Neutrophil (primary cell): ENCODE measurements around the gene ARVCF.

Source experiments
- H3K27ac ChIP-seq: fragments of 200-600 bp; sonication (generic); 2 replicates; pipeline ENCODE4 v1.5.1; 2016; ENCODE audit warnings: mild to moderate bottlenecking, moderate library complexity
- H3K27me3 ChIP-seq: fragments of 200-600 bp; sonication (generic); 2 replicates; pipeline ENCODE4 v1.6.0; 2016; ENCODE audit warnings: mild to moderate bottlenecking
- H3K36me3 ChIP-seq: fragments of 200-600 bp; sonication (generic); 2 replicates; pipeline ENCODE4 v1.5.1; 2017
- H3K4me1 ChIP-seq, 2 experiments: fragments of 200-600 bp in 1 of 2; sonication (generic) in 1 of 2; 1 replicate in 1 of 2; 2 replicates in 1 of 2; pipeline versions ENCODE4 v1.5.1 to v1.6.1; 2013 to 2016; ENCODE audit warnings: low read depth in 1 of 2, low read length in 1 of 2, mild to moderate bottlenecking in 1 of 2, moderate library complexity in 1 of 2; ENCODE audit not compliant: control insufficient read depth in 1 of 2, insufficient read depth in 1 of 2
- H3K4me3 ChIP-seq, 2 experiments: fragments of 200-600 bp in 1 of 2; sonication (generic) in 1 of 2; 1 replicate in 1 of 2; 2 replicates in 1 of 2; pipeline ENCODE4 v1.5.1; 2013 to 2016; ENCODE audit warnings: low read depth in 1 of 2, low read length in 1 of 2, mild to moderate bottlenecking in 1 of 2, moderate library complexity in 1 of 2
- H3K9me3 ChIP-seq: fragments of 200-600 bp; sonication (generic); 2 replicates; pipeline ENCODE4 v1.5.1; 2016
- TF ChIP-seq, protein P1 (sequence below): fragments of 200-600 bp; sonication (generic); IDR thresholded peaks from 2 replicates; pipeline ENCODE4 v1.5.1; 2016; ENCODE audit warnings: antibody characterized with exemption

The ARVCF gene

DNA sequence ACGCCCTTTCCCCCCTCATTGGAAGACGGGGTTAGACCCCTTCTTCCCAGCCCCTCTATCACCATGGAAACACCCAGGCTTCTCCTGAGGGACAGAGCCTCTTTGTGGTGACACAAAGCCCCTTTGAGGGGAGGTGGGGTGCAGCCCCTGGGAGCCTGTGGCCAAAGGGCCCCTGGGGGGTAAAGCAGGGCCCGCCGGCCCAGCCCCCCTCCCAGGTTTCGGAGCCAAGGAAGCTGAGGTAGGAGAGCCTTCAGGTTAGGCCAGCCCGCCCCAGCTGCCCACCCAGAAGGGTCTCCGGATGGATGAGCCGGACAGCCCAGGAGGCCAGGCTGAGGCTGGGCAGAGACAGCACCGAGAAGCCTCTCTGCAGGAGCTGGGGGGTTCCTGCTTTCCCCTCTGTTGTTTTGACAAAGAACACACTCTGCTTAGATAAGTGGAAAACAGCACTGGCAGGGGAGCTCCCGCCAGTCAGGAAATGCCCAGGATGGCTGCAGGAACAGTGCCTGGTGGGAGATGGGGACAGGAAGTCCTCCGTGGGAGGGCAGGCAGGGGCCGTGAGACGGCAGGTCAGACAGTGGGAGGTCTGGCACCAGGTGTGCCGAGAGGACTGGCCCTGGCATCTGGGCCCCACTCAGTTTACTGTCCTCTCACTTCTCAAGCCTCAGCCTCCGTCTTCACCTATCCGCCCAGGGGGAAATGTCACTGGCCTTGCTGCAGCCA, 18.2 kb downstream of the ARVCF start:
- Histone ChIP-seq H3K4me1 (no peaks in the 10 kb centered on the region), H3K9me3 (no peaks in the 10 kb centered on the region), H3K4me3 (no peak overlapping the region), H3K27me3 (peaks cover 23% of the 10 kb centered on the region), H3K36me3 (no peaks in the 10 kb centered on the region), H3K27ac (no peak overlapping the region)
- TF ChIP-seq, protein P1, sequence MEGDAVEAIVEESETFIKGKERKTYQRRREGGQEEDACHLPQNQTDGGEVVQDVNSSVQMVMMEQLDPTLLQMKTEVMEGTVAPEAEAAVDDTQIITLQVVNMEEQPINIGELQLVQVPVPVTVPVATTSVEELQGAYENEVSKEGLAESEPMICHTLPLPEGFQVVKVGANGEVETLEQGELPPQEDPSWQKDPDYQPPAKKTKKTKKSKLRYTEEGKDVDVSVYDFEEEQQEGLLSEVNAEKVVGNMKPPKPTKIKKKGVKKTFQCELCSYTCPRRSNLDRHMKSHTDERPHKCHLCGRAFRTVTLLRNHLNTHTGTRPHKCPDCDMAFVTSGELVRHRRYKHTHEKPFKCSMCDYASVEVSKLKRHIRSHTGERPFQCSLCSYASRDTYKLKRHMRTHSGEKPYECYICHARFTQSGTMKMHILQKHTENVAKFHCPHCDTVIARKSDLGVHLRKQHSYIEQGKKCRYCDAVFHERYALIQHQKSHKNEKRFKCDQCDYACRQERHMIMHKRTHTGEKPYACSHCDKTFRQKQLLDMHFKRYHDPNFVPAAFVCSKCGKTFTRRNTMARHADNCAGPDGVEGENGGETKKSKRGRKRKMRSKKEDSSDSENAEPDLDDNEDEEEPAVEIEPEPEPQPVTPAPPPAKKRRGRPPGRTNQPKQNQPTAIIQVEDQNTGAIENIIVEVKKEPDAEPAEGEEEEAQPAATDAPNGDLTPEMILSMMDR = no peak

DNA sequence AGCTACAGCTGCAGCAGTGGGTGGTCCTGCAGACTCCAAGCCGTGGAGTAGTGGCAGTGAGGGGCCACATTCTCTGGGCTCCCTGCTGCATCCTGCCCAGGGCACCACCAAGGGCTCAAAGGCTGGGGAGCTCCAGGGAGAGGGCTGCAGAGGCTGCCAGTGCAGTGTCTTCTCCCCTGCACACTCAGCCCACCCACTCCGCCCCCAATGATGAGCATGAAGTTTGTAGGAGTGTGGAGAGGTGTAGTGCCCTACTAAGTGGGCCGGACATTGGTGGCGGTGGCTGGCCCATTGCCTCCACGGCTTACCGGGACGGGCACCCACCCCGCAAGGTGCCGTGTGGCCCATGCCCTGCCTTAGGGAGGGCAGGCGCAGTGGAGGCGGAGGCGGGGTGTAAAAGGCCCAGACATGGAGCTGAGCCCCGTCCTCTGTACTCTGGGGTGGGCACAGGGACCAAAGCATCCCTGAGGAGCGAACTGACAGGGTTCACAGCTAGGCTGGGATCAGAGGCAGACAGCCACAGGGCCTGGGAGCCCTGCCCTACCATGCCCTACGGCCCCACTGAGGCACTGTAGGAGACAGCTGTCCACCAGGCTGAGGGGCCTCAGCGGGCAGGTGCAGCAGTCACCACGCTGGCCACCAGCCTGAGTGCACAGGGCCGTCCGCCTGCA, 18.9 kb downstream of the ARVCF start:
- Histone ChIP-seq H3K4me3 (no peak overlapping the region), H3K4me1 (no peaks in the 10 kb centered on the region), H3K27ac (no peak overlapping the region), H3K36me3 (no peaks in the 10 kb centered on the region), H3K27me3 (peaks cover 23% of the 10 kb centered on the region), H3K9me3 (no peaks in the 10 kb centered on the region)
- TF ChIP-seq, protein P1 = no peak

DNA sequence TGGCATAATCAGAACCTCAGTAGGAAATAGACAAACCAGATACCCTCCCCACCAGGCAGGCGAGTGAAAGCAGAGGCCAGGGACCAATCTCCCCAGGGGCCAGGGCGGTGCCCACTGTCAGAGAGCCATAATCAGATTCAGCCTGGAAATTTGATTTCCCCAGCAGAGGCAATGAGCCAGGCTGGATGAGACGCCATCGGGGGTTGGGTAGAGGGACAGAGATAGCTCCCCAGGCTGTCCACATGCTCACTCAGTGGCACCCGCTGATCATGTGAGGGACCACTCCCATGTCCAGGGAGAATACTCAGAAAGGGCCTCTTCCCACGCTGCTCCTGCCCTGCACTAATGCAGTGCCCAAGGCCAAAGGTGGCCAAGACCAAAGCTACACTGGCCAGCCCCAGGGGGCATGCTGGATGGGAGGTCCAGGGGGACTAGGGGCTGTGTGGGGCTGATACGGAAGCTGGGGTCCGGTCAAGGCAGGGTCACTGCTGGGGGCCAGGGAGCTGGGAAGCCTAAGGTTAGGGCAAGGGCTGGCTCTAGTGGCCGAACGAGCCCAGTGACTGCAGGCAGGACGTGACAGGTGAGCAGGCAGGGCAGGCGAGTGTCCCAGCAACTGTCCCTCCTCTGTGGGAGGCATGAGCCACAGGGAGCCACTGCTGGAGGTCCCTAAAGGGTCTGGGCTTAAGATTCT, 19.8 kb downstream of the ARVCF start:
- TF ChIP-seq, protein P1 = no peak
- Histone ChIP-seq H3K36me3 (no peaks in the 10 kb centered on the region), H3K27ac (no peak overlapping the region), H3K27me3 (peaks cover 23% of the 10 kb centered on the region), H3K4me3 (no peak overlapping the region), H3K4me1 (no peaks in the 10 kb centered on the region), H3K9me3 (no peaks in the 10 kb centered on the region)

DNA sequence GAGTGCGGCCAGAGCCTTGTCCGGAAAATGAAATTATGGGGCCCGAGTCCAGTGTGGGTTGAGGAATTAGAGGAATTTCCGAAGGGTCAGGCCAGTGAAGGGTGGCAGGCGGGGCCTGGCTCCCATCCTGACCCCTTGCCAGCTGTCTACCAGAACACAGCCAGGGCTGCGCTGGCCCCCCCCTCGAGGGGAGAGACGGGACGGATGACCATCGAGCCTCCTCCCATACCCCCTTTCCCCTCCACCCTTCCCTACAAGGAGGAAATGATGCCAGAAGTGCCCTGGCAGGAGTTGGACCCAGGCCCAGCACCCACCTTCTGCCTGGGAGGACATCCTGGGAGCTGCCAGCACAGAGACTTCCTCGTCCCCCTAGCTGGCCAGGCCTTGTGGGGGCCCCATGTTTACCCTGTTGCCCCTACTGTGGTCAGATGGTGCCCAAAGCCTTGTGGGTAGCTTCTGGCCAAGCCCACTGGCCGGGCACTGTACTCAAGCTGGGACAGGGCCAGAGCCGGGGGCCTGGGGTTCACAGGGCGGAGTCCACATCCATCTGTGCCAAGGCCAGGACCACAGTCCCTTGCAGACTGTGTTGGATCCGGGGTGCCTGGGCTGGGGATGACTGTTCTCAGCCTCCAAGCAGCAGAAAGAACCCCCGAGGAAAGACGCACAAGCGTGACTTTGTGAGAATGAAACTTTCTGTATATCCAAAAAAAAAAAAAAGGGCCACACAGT, 20.8 kb downstream of the ARVCF start:
- Histone ChIP-seq H3K36me3 (no peaks in the 10 kb centered on the region), H3K4me3 (no peak overlapping the region), H3K4me1 (no peaks in the 10 kb centered on the region), H3K27me3 (peaks cover 14% of the 10 kb centered on the region), H3K27ac (no peak overlapping the region), H3K9me3 (no peaks in the 10 kb centered on the region)
- TF ChIP-seq, protein P1 = no peak

DNA sequence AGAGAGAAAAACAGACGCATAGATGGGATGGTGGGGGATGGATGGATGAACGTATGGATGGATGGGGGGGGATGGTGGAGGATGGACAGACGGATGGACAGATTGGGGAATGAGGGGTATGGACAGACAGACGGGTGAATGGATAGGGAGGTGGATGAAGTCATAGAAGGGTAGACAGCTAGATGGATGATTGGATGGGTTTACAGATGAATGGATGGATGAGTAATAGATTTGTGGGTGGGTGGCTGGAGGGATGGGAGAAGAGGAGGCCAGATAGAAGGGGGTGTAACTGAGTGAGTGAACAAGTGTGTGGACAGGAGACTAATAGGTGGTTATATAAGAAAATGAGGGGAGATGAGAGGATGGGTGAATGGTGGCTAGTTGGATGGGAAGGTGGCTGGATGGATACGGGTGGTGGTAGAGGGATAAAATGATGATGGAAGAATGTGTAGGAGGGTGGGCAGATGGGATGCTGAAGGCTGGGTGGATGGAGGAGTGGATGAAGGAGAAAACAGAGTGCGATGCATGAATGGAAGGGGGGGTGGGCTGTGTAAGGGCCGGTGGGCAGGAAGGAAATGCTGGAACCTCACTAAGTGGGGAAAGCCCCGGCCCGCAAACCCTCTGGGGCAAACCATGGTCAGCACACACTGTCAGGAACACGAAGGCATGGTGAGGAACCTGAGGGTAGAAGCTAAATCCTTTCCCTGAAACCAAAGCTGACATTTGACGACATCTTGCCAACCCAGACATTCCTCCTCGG, 21.6 kb downstream of the ARVCF start:
- Histone ChIP-seq H3K9me3 (no peaks in the 10 kb centered on the region), H3K27ac (no peak overlapping the region), H3K4me1 (no peaks in the 10 kb centered on the region), H3K27me3 (peaks cover 7% of the 10 kb centered on the region), H3K36me3 (no peaks in the 10 kb centered on the region), H3K4me3 (no peak overlapping the region)
- TF ChIP-seq, protein P1 = no peak
